ENCODE results near the gene SNTA1. TPM values are rescaled to one million over a fixed set of nuclear protein-coding genes. Genes with fewer than 3 reads are reported as not detected.
"Not testable (repeated sequence)": the region's sequence is repeated elsewhere in the genome, so short reads cannot be mapped to it uniquely, and the experiment has no call there.

SNTA1 gene
- 100 to 1,000 TPM; 134 to 148 TPM for total RNA-seq
- long read RNA-seq, transcript SNTA1-201 (8 exons, 2,342 nt) = major isoform, 7 of 74 reads
- long read RNA-seq, partial matches to known transcripts = 53 of 74 reads
- long read RNA-seq, other reads (novel, unspliced or antisense) = 14 of 74 reads

- intact Hi-C loops (cut with DNase I) = no loop called here
- ATAC-seq (peak; percentile 93 to 95), DNase-seq (peak; percentile 94)
Measured at GRCh38 chr20:33443512-33444239, at the start of gene SNTA1. TSS of gene SNTA1 (minus strand) at chr20:33443763. CDS start at chr20:33443620, 143 bp downstream.

GRCh38 chr20:33490934-33491656 is 47.5 kb upstream of the SNTA1 start:
- ATAC-seq = no peak
- DNase-seq = no peak
- intact Hi-C loops (cut with DNase I) = no loop called here

DNA sequence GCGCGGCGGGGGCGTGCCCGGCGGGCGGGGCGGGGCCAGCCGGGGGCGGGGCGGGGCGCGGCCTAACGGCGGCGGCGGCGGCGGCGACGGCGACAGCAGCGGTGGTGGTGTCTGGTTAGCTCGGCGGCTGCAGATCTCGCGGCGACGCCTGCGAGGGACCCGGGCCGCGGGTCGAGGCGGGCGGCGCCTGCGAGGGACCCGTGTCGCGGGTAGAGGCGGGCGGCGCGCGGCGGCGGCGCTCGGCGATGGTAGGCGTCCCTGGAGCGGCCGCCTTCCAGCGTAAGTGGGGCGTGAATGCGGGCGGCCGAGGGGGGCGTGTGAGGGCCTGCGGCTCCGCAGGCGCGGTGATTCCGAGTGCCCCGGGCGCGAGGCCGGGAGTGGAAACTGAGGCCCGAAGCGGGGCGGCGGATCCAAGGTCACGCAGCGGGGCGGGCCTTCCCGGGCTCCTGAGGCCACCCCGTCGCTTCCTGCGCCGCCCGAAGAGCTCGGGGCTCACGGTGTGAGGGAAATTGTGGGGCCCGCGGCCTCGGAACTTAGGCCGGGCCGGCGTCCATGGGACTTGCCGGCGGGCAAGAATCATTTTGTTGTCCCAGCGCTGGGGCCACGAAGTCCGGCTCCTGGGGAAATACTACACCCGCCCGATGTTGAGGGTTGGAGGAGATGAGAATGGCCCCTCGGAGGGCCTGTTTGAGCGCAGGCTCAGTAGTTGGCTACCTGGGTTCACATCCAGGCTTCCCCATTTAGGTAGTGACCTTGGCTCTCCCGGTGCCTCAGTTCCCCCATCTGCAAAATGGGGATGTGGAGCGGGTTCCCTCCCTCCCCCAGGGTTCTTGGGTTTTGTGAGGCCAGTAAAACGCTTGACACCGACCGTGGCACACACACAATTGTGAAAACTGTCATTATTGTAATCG is 46.7 kb upstream of the SNTA1 start, which contains the start of gene CBFA2T2:
Gene CBFA2T2, plus strand, starts transcription at position 74 of the 911 bp plus-strand sequence. Its CDS starts 172 bp downstream, at position 246.
- intact Hi-C loops (cut with DNase I) = no loop called here
- DNase-seq (peak; percentile 75), ATAC-seq (peak; percentile 64)

DNA sequence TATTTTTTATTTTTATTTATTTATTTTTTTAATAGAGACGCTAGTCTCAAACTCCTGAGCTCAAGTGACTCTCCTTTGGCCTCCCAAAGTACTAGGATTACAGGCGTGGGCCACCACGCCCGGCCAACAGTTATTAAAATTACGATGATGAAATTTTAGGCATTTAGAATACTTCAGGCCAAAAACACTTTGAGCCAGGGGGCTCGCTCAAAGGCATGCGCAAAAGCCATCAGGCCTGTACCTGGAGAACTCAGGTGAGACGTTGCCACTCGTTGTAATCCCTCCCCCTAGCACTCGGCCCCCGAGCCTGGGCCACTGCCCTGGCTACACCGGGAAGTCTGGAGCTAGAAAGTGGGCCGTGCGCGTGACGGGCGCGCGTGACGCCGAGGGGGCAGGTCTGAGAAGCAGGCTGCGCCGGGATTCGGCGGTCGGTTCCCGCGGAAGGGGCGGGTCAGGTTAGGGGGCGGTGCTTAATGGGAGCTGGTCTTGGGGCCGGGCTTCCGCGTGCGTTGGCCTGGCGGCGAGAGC is 46.0 kb upstream of the SNTA1 start:
- peak; percentile 97 to 99 for ATAC-seq
- intact Hi-C loops (cut with DNase I) = loop anchor here in 1 of 2 donors (10.0 kb wide), 1 partner anchor 175 kb away; the partner anchor contains the start of genes ACTL10 and C20orf144
- DNase-seq = peak; percentile 100

DNA sequence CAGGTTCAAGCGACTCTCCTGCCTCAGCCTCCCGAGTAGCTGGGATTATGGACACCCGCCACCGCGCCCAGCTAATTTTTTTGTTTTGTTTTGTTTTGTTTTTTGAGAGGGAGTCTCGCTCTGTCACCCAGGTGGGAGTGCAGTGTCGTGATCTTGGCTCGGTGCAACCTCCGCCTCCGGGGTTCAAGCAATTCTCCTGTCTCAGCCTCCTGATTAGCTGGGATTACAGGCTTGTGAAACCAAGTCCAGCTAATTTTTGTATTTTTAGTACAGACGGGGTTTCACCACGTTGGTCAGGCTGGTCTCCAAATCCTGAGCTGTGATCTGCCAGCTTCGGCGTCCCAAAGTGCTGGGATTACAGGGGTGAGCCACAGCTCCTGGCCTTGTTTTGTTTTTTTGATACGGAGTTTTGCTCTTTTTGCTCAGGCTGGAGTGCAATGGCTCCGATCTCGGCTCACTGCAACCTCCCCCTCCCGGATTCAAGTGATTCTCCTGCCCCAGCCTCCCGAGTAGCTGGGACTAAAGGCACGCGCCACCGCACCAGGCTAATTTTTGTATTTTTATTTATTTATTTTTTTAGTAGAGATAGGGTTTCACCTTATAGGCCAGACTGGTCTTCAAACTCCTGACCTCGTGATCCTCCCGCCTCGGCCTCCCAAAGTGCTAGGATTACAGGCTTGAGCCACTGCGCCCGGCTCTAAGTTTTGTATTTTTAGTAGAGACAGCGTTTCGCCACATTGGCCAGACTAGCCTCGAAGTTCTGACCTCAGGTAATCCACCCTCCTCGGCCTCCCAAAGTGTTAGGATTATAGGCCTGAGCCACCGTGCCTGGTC is 45.3 kb upstream of the SNTA1 start:
- ATAC-seq, DNase-seq: not testable (repeated sequence)
- intact Hi-C loops (cut with DNase I) = loop anchor here in 1 of 2 donors (10.0 kb wide), 1 partner anchor 176 kb away; the partner anchor contains the start of genes ACTL10 and C20orf144

DNA sequence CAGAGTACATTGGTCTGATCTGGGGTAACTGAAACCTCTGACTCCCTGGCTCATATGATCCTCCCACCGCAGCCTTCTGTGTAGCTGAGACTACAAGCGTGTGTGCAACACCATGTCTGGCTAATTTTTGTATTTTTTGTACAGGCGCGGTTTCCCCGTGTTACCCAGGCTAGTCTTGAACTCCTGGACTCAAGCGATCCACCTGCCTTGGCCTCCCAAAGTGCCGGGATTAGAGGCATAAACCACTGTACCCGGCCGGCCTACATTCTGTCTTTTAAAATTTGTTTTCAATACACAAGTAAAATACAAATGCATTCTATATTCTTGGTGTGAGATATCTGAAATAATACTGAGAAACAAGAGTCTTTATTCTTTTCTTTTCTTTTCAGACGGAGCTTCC is 44.6 kb upstream of the SNTA1 start:
- no peak for ATAC-seq
- intact Hi-C loops (cut with DNase I) = loop anchor here in 1 of 2 donors (10.0 kb wide), 1 partner anchor 177 kb away; the partner anchor contains the start of genes ACTL10 and C20orf144
- no peak for DNase-seq

GRCh38 chr20:33483186-33483585 is 39.6 kb upstream of the SNTA1 start:
- not testable (repeated sequence) for ATAC-seq, DNase-seq
- intact Hi-C loops (cut with DNase I) = loop anchor here in 1 of 2 donors (10.0 kb wide), 1 partner anchor 182 kb away; the partner anchor contains the start of genes ACTL10 and C20orf144

DNA sequence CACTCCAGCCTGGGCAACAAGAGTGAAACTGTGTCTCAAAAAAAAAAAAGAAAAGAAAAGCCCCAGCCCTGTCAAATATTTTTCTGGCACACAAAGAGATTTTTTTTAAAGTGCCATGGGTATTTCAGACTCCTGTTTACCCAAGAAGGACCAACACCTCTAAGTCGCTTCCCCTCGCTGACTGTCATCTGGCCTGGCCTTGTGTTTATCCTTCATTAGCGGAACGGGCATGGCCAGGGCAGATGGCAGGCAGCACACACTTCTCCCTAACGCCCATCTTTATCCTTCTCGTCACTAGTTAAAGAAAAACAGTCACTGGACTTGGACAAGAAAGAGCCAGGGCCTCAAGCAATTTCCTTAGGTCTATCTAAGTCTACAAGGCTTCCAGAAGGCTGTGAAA is 39.0 kb upstream of the SNTA1 start:
- ATAC-seq = no peak
- no peak for DNase-seq
- intact Hi-C loops (cut with DNase I) = loop anchor here in 1 of 2 donors (10.0 kb wide), 1 partner anchor 182 kb away; the partner anchor contains the start of genes ACTL10 and C20orf144

DNA sequence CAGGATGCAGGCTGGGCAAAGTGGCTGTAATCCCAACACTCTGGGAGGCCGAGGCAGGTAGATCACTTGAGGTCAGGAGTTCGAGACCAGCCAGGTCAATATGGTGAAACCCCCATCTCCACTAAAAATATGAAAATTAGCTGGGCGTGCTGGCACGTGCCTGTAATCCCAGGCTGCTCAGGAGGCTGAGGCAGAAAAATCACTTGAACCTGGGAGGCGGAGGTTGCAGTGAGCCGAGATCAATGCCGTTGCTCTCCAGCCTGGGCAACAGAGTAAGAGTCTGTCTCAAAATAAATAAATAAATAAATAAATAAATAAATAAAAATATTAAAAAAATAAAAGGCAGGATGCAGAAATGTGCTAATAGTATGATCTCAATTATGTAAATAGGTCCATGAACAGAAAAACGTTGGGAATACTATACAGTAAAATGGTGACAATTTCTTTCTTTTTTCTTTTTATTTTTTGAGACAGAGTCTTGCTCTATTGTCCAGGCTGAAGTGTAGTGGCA is 37.9 kb upstream of the SNTA1 start:
- no peak for ATAC-seq
- intact Hi-C loops (cut with DNase I) = loop anchor here in 1 of 2 donors (10.0 kb wide), 1 partner anchor 183 kb away; the partner anchor contains the start of genes ACTL10 and C20orf144

DNA sequence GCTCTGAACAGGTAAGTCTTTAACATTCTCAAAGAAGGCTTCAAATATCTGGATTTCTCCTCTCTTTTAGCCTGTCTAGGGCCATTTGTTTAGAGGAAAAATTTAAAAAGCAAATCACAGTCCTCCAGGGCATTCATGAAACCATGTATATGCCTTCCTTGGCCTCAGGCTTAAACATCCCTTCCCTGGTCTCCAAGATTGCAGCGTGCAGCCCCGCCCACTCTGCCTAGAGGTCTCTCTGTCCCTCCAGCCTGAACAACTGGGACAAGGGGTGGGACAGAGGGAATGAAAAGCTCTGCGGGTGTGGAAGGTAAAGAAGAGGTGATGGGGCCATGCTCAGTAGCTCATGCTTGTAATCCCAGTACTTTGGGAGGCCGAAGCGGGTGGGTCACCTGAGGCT is 36.5 kb upstream of the SNTA1 start:
- intact Hi-C loops (cut with DNase I) = loop anchor here in 1 of 2 donors (10.0 kb wide), 1 partner anchor 185 kb away; the partner anchor contains the start of genes ACTL10 and C20orf144
- no peak for ATAC-seq
- DNase-seq = no peak

More for the DNA sequence above, 37.9 kb upstream of the SNTA1 start:
- no peak for DNase-seq

DNA sequence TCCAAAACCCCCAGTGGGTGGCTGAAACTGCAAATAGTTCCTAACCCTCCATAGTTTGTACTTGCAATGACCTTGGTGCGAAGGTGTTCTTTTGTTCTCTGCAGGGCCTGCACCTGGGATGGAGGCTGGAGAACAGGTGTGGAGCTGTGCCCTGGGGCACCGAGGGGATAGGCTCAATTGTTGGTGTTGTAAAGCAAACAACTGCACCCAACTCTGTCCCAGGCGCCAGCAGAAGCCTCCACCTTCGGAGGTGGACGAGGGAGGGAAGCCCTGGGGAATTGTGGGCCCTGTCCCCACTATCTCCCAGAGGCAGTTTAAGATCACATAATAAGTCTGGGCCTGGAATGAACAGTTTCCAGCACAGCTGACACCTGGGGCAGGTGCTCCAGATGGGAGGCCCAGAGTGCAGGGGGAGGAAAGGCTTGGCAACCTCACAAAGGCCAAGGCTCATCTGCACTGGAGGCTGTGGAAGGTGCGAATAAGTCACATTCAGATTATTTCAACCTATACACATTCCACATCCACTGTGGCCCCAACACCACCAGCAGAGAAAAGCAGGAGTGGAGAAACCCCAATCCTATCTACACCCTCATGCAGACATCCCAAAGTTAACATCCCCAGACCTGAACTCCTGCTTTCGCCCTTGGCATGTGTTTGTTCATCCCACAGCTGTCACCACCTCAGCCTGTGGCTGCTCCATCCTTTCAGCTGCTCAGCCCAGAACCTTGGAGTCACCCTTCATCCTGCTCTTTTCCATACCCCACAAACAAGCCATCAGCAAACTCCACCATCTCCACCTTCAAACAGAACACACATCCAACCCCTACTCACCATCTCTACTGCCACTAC is 34.0 kb upstream of the SNTA1 start:
- intact Hi-C loops (cut with DNase I) = no loop called here
- ATAC-seq (no peak), DNase-seq (no peak)

- ATAC-seq (no peak), DNase-seq (no peak)
- intact Hi-C loops (cut with DNase I) = no loop called here
Measured at GRCh38 chr20:33475381-33476152, 32.0 kb upstream of the SNTA1 start.

DNA sequence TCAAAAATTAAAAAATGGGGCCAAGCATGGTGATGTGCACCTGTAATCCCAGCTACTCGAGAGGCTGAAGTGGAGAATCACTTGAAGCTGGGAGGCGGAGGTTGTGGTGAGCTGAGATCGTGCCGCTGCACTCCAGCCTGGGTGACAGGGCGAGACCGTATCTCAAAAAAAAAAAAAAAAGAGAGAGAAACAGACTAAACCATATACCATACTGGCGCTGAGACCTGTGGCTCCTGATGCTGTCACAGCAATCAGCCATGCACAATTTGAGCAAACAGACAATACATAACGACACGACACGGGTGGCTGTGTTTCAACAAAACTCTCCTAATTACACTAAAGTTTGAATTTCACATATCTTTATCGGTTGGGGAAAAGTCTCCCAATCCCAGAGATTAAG is 31.4 kb upstream of the SNTA1 start:
- DNase-seq (no peak), ATAC-seq (no peak)
- intact Hi-C loops (cut with DNase I) = no loop called here

DNA sequence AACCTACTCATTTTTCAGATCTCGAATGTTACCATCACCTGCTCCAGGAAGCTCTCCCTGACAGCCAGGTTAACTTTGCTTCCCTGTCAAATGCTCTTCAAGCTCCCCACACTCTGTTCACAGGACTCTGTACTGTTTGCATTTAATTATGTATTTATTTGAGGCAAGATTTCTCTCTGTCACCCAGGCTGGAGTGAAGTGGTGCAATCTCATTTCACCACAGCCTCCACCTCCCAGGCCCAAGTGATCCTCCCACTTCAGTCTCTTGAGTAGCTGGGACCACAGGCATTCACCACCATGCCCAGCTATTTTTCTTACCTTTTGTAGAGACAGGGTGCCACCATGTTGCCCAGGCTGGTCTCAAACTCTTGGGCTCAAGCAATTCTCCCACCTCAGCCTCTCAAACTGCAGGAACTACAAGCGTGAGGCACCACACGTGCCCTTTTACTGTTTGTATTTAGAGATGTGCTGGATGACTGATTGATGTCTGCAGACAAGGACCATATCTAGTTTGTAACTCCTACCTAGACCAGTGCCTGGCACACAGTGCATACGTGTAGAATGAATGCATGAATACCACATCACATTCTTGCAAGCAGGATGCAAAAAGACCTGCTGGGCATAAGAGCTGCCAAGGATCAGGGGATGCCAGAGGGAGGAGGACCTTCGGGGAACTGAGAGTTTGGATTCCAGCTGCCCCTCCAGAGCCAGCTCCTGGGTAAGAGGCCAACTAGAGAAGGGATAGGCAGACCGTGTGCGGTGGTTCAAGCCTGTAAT is 30.7 kb upstream of the SNTA1 start:
- DNase-seq = no peak
- ATAC-seq = no peak
- intact Hi-C loops (cut with DNase I) = no loop called here
